Common myeloid progenitor, CD34-positive (primary cell): Measurements from ENCODE around the gene RPS13.
"Not testable (repeated sequence)": the region's sequence is repeated elsewhere in the genome, so short reads cannot be mapped to it uniquely, and the experiment has no call there.

ENCODE experiments used
- CTCF ChIA-PET: fragments of 350-600 bp; sonication (Branson Sonifier 250); formaldehyde crosslinking; loops from one replicate; lab custom pipeline; 2021; ENCODE audit warnings: antibody characterized with exemption; lab: Charles Lee
- POLR2A ChIA-PET: fragments of 350-600 bp; sonication (Branson Sonifier 250); formaldehyde crosslinking; loops from one replicate; lab custom pipeline; 2021; ENCODE audit warnings: antibody characterized with exemption; lab: Charles Lee
- DNase-seq, 3 donors: peaks; one replicate each; pipeline versions ENCODE4 v3.0.0 to v3.0.0-alpha.2; 2013
- H3K27ac ChIP-seq, 2 experiments: 1 replicate in 1 of 2; 2 replicates in 1 of 2; pipeline ENCODE4 v1.7.0; 2013; ENCODE audit warnings: inconsistent platforms in 2 of 2, low read length in 2 of 2, mild to moderate bottlenecking in 2 of 2, low read depth in 1 of 2, moderate library complexity in 1 of 2; ENCODE audit not compliant: severe bottlenecking in 2 of 2, insufficient read depth in 1 of 2, poor library complexity in 1 of 2
- H3K27me3 ChIP-seq, 5 experiments: replicated peaks in 2 of 5; 1 replicate in 3 of 5; 2 replicates in 2 of 5; pipeline versions ENCODE4 v1.6.1 to v1.7.0; 2013; ENCODE audit warnings: low read length in 4 of 5, mild to moderate bottlenecking in 2 of 5, moderate library complexity in 2 of 5, inconsistent platforms in 1 of 5; ENCODE audit not compliant: insufficient read depth in 5 of 5, control insufficient read depth in 4 of 5
- H3K36me3 ChIP-seq, 4 experiments: 1 replicate in 2 of 4; 2 replicates in 2 of 4; pipeline versions ENCODE4 v1.6.1 to v1.7.0; 2013; ENCODE audit warnings: low read length in 3 of 4, control low read depth in 1 of 4, mild to moderate bottlenecking in 1 of 4; ENCODE audit not compliant: control insufficient read depth in 4 of 4, insufficient read depth in 4 of 4
- H3K4me1 ChIP-seq, 4 experiments: 1 replicate in 3 of 4; 2 replicates in 1 of 4; pipeline versions ENCODE4 v1.6.1 to v1.7.1; 2013; ENCODE audit warnings: low read length in 3 of 4, mild to moderate bottlenecking in 3 of 4, control low read depth in 1 of 4, inconsistent platforms in 1 of 4, moderate library complexity in 1 of 4; ENCODE audit not compliant: control insufficient read depth in 4 of 4, insufficient read depth in 4 of 4; ENCODE audit errors: control extremely low read depth in 1 of 4
- H3K4me3 ChIP-seq, 7 experiments: 1 replicate in 4 of 7; 2 replicates in 3 of 7; pipeline versions ENCODE4 v1.5.1 to v1.7.0; 2013; ENCODE audit warnings: mild to moderate bottlenecking in 7 of 7, low read length in 6 of 7, moderate library complexity in 6 of 7, inconsistent platforms in 2 of 7, low read depth in 2 of 7, control low read depth in 1 of 7; ENCODE audit not compliant: insufficient read depth in 4 of 7, control insufficient read depth in 1 of 7; ENCODE audit errors: extremely low read depth in 1 of 7
- H3K9me3 ChIP-seq, 5 experiments: 1 replicate in 4 of 5; 2 replicates in 1 of 5; pipeline versions ENCODE4 v1.6.1 to v1.7.1; 2013; ENCODE audit warnings: low read length in 4 of 5, mild to moderate bottlenecking in 2 of 5, inconsistent platforms in 1 of 5, low read depth in 1 of 5, moderate library complexity in 1 of 5; ENCODE audit not compliant: control insufficient read depth in 4 of 5, insufficient read depth in 2 of 5; ENCODE audit errors: control extremely low read depth in 1 of 5
- WGBS: methylation state at CpG from one replicate; pipeline ENCODE4 v1.1.5; 2013; ENCODE audit not compliant: insufficient coverage; 5-methylcytosine and 5-hydroxymethylcytosine counted together

The RPS13 gene

GRCh38 chr11:17073370-17074027 lies 4.0 kb downstream of the RPS13 start:
- Histone ChIP-seq H3K27ac (no peak overlapping the region), H3K4me1 (peaks cover 11 to 25% (median 17%) of the 10 kb centered on the region in 4 experiments), H3K27me3 (no peaks in the 10 kb centered on the region), H3K9me3 (no peaks in the 10 kb centered on the region), H3K4me3 (no peak overlapping the region), H3K36me3 (peaks cover 2 to 34% (median 23%) of the 10 kb centered on the region in 4 experiments)
- DNase-seq = peak in 2 of 3 donors; percentile 15 to 17
- CTCF ChIA-PET = interaction anchor here (0.6 to 1.1 kb wide), 2 partner anchors 10 to 126 kb away, joined by 3 to 5 read pairs; no protein-coding TSS in a partner anchor
- WGBS = 90% methylated on average over 2 of the region's 4 CpGs
- POLR2A ChIA-PET = no interaction called here

GRCh38 chr11:17067417-17067816 lies 10.1 kb downstream of the RPS13 start:
- CTCF ChIA-PET = interaction anchor here (0.7 kb wide), 1 partner anchor 91 kb away, joined by 3 read pairs; no protein-coding TSS in a partner anchor

DNA sequence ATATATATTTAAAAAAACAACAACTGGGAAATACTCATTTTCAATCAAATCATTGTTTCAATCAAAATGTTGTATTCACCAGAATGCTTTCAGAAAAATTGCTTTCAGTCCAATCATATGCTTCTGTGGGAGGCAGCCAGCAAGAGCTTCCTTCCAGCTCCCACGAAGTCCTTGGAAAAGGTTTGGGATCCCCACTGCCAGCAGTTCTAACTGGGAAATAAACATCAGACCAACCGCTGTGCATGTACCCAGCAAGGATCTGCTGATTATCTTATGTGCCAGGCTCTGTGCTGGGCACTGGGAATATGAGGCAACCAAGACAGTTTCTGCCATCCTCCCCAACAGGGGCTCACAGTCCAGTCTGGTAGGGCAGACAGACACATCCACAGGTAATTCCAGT lies 10.8 kb downstream of the RPS13 start:
- H3K9me3 ChIP-seq = no peaks in the 10 kb centered on the region
- H3K27me3 ChIP-seq = no peaks in the 10 kb centered on the region
- H3K4me3 ChIP-seq = no peak overlapping the region
- no peaks in the 10 kb centered on the region for H3K36me3 ChIP-seq
- ChIA-PET CTCF (no interaction called here), POLR2A (no interaction called here)
- H3K4me1 ChIP-seq = no peaks in the 10 kb centered on the region
- H3K27ac ChIP-seq = no peak overlapping the region
- WGBS = 83% methylated on average over 2 of the region's 2 CpGs
- no peak for DNase-seq

More at GRCh38 chr11:17067417-17067816, 10.1 kb downstream of the RPS13 start:
- Histone ChIP-seq H3K36me3 (no peaks in the 10 kb centered on the region), H3K27me3 (no peaks in the 10 kb centered on the region), H3K9me3 (no peaks in the 10 kb centered on the region), H3K4me3 (no peak overlapping the region), H3K27ac (no peak overlapping the region), H3K4me1 (no peaks in the 10 kb centered on the region)
- POLR2A ChIA-PET = no interaction called here
- WGBS = 94% methylated on average over 5 of the region's 6 CpGs
- no peak for DNase-seq

GRCh38 chr11:17063171-17064002 lies 14.1 kb downstream of the RPS13 start:
- H3K4me1 ChIP-seq = no peaks in the 10 kb centered on the region
- no peak overlapping the region for H3K27ac ChIP-seq
- CTCF ChIA-PET = interaction anchor here (0.7 to 5.2 kb wide), 27 partner anchors 9 to 300 kb away, joined by 3 to 48 read pairs (median 5); partner anchors contain the start of gene RPS13
- H3K36me3 ChIP-seq = no peaks in the 10 kb centered on the region
- WGBS = 100% methylated on average over 1 of the region's 4 CpGs
- no peaks in the 10 kb centered on the region for H3K27me3 ChIP-seq
- no peaks in the 10 kb centered on the region for H3K9me3 ChIP-seq
- H3K4me3 ChIP-seq = no peak overlapping the region
- POLR2A ChIA-PET = no interaction called here
- DNase-seq = peak; percentile 43 to 58 (median 50)

DNA sequence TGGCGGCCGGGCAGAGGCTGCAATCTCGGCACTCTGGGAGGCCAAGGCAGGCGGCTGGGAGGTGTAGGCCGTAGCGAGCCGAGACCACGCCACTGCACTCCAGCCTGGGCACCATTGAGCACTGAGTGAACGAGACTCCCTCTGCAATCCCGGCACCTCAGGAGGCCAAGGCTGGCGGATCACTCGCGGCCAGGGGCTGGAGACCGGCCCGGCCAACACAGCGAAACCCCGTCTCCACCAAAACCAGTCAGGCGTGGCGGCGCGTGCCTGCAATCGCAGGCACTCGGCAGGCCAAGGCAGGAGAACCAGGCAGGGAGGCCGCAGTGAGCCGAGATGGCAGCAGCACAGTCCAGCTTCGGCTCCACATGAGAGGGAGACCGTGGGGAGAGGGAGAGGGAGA lies 26.3 kb downstream of the RPS13 start:
- over 99% methylated on average over 12 of the region's 27 CpGs for WGBS

GRCh38 chr11:17048491-17048890 lies 29.0 kb downstream of the RPS13 start:
- H3K36me3 ChIP-seq, H3K27ac ChIP-seq, H3K4me3 ChIP-seq, H3K4me1 ChIP-seq, H3K9me3 ChIP-seq, POLR2A ChIA-PET, DNase-seq, H3K27me3 ChIP-seq: not testable (repeated sequence)
- CTCF ChIA-PET = interaction anchor here (2.5 kb wide), 1 partner anchor 14 kb away, joined by 11 read pairs; no protein-coding TSS in a partner anchor
- 96% methylated on average over 4 of the region's 4 CpGs for WGBS

More for the DNA sequence above, 26.3 kb downstream of the RPS13 start:
- H3K27ac ChIP-seq, POLR2A ChIA-PET, H3K27me3 ChIP-seq, H3K4me1 ChIP-seq, CTCF ChIA-PET, H3K9me3 ChIP-seq, DNase-seq, H3K4me3 ChIP-seq, H3K36me3 ChIP-seq: not testable (repeated sequence)

DNA sequence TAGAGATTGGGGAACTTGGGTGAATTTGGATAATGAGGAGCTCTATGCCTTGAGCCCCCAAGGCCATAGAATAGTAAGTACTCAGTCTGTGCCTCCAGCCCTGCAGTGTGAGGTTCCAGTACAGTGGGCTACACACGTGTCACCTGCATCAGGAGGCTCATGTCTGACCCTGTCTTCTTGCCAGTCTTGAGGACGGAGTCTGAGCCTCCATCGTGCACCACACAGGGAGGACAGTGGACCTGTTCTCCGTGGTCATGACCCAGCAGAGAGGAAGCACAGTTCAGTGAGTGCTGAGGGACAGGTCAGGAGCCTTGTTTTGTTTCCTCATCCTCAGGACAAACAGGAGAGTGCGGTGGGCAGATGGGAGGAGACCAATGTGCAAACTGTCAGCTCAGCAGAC lies 30.8 kb downstream of the RPS13 start:
- POLR2A ChIA-PET = no interaction called here
- CTCF ChIA-PET = interaction anchor here (0.7 to 2.5 kb wide), 2 partner anchors 13 to 16 kb away, joined by 3 to 11 read pairs; no protein-coding TSS in a partner anchor
- Histone ChIP-seq H3K36me3 (no peaks in the 10 kb centered on the region), H3K4me1 (no peaks in the 10 kb centered on the region), H3K4me3 (no peak overlapping the region), H3K27ac (no peak overlapping the region), H3K9me3 (no peaks in the 10 kb centered on the region), H3K27me3 (no peaks in the 10 kb centered on the region)
- 74% methylated on average over 4 of the region's 5 CpGs for WGBS
- no peak for DNase-seq
